Measurements from ENCODE around the gene GPSM1. TPM values are rescaled to one million over a fixed set of nuclear protein-coding genes. Genes with fewer than 3 reads are reported as not detected.

Gene GPSM1
- total and polyA plus RNA-seq, 2 donors (not counting 1 experiment from before 2014, with no cell fraction given), result 2.4 to 6.3 TPM

- H2AFZ ChIP-seq (ENCODE audit: insufficient read depth, low read depth, low read length, poor library complexity, severe bottlenecking), result no peak overlapping the region
- no peaks in the 10 kb centered on the region for H4K20me1 ChIP-seq (ENCODE audit: control insufficient read depth, insufficient read depth, low read length, poor library complexity, severe bottlenecking)
- Mint-ChIP-seq H3K4me1 (peaks cover 17% of the 10 kb centered on the region), H3K27me3 (peaks cover 4% of the 10 kb centered on the region), H3K4me3 (no peak overlapping the region), H3K27ac (no peak overlapping the region), H3K9me3 (ENCODE audit: insufficient read depth) (no peaks in the 10 kb centered on the region)
- no peaks in the 10 kb centered on the region for H3K79me2 ChIP-seq (ENCODE audit: control insufficient read depth, insufficient read depth, low read length)
- H3K4me2 ChIP-seq (replicated peaks; ENCODE audit: low read depth, low read length, poor library complexity, severe bottlenecking), result no peak overlapping the region
- H3K4me3 ChIP-seq (ENCODE audit: control extremely low read depth in 1 of 5, extremely low read depth in 1 of 5, insufficient read depth in 1 of 5, low read depth in 2 of 5, low read length in 4 of 5), result no peak overlapping the region
- peaks cover 0 to 7% (median 0%) of the 10 kb centered on the region in 3 donors for H3K9me3 ChIP-seq (ENCODE audit: control extremely low read depth in 1 of 3, control insufficient read depth in 2 of 3, insufficient read depth in 1 of 3, low read length in 2 of 3)
- WGBS (ENCODE audit: insufficient coverage), result 87% methylated on average over 7 of the region's 9 CpGs
- H3K27me3 ChIP-seq (replicated peaks in 1 of 4; ENCODE audit: control extremely low read depth in 1 of 4, control insufficient read depth in 3 of 4, insufficient read depth in 4 of 4, low read length in 3 of 4), result no peaks in the 10 kb centered on the region
- ATAC-seq (ENCODE audit: low read depth), result no peak
- CTCF ChIA-PET, result interaction anchor here (0.9 to 2.1 kb wide), 5 partner anchors 11 to 118 kb away, joined by 3 to 9 read pairs (median 4); no protein-coding TSS in a partner anchor
- H3K36me3 ChIP-seq (replicated peaks in 1 of 2; ENCODE audit: control extremely low read depth in 1 of 2, control insufficient read depth in 1 of 2, extremely low read depth in 1 of 2, insufficient read depth in 2 of 2, low read length in 1 of 2), result no peaks in the 10 kb centered on the region
- POLR2A ChIA-PET, result no interaction called here
- H3K27ac ChIP-seq (ENCODE audit: low read length in 2 of 2), result no peak overlapping the region
- intact Hi-C loops (cut with micrococcal nuclease), result no loop called here
- H3K4me1 ChIP-seq (ENCODE audit: control insufficient read depth in 2 of 2, insufficient read depth in 2 of 2, low read length in 2 of 2), result peaks cover 13 to 17% of the 10 kb centered on the region in 2 donors
- DNase-seq, result no peak
- TF ChIP-seq CTCF (IDR thresholded peaks at IDR 0.05), result no peak
- TF ChIP-seq EZH2 (IDR thresholded peaks at IDR 0.05; ENCODE audit: borderline replicate concordance, insufficient read depth, low read depth, low read length, poor library complexity, severe bottlenecking), result no peak
- H3K9ac ChIP-seq (ENCODE audit: low read length), result no peak overlapping the region
Measured at GRCh38 chr9:136278221-136278620, 49.1 kb upstream of the GPSM1 start.

- CTCF ChIA-PET, result interaction anchor here (0.9 to 2.1 kb wide), 3 partner anchors 11 to 108 kb away, joined by 4 to 9 read pairs (median 9); no protein-coding TSS in a partner anchor
- WGBS (ENCODE audit: insufficient coverage), result 100% methylated on average over 1 of the region's 1 CpG
Measured at GRCh38 chr9:136278894-136279293, 48.4 kb upstream of the GPSM1 start.

More at GRCh38 chr9:136278894-136279293, 48.4 kb upstream of the GPSM1 start:
- Mint-ChIP-seq H3K9me3 (ENCODE audit: insufficient read depth) (no peaks in the 10 kb centered on the region), H3K27ac (no peak overlapping the region), H3K4me3 (no peak overlapping the region), H3K27me3 (peaks cover 6% of the 10 kb centered on the region), H3K4me1 (peaks cover 23% of the 10 kb centered on the region)
- H3K79me2 ChIP-seq (ENCODE audit: control insufficient read depth, insufficient read depth, low read length), result no peaks in the 10 kb centered on the region
- POLR2A ChIA-PET, result no interaction called here
- no peak for DNase-seq
- H3K36me3 ChIP-seq (replicated peaks in 1 of 2; ENCODE audit: control extremely low read depth in 1 of 2, control insufficient read depth in 1 of 2, extremely low read depth in 1 of 2, insufficient read depth in 2 of 2, low read length in 1 of 2), result no peaks in the 10 kb centered on the region
- intact Hi-C loops (cut with micrococcal nuclease), result no loop called here
- no peak for ATAC-seq (ENCODE audit: low read depth)
- TF ChIP-seq EZH2 (IDR thresholded peaks at IDR 0.05; ENCODE audit: borderline replicate concordance, insufficient read depth, low read depth, low read length, poor library complexity, severe bottlenecking), result no peak
- TF ChIP-seq CTCF (IDR thresholded peaks at IDR 0.05), result no peak
- H3K27ac ChIP-seq (ENCODE audit: low read length in 2 of 2), result no peak overlapping the region
- no peaks in the 10 kb centered on the region for H3K27me3 ChIP-seq (replicated peaks in 1 of 4; ENCODE audit: control extremely low read depth in 1 of 4, control insufficient read depth in 3 of 4, insufficient read depth in 4 of 4, low read length in 3 of 4)
- peaks cover 18 to 24% of the 10 kb centered on the region in 2 donors for H3K4me1 ChIP-seq (ENCODE audit: control insufficient read depth in 2 of 2, insufficient read depth in 2 of 2, low read length in 2 of 2)
- no peak overlapping the region for H3K4me2 ChIP-seq (replicated peaks; ENCODE audit: low read depth, low read length, poor library complexity, severe bottlenecking)
- H3K9ac ChIP-seq (ENCODE audit: low read length), result no peak overlapping the region
- no peak overlapping the region for H2AFZ ChIP-seq (ENCODE audit: insufficient read depth, low read depth, low read length, poor library complexity, severe bottlenecking)
- peaks cover 0 to 7% (median 0%) of the 10 kb centered on the region in 3 donors for H3K9me3 ChIP-seq (ENCODE audit: control extremely low read depth in 1 of 3, control insufficient read depth in 2 of 3, insufficient read depth in 1 of 3, low read length in 2 of 3)
- H3K4me3 ChIP-seq (ENCODE audit: control extremely low read depth in 1 of 5, extremely low read depth in 1 of 5, insufficient read depth in 1 of 5, low read depth in 2 of 5, low read length in 4 of 5), result no peak overlapping the region
- H4K20me1 ChIP-seq (ENCODE audit: control insufficient read depth, insufficient read depth, low read length, poor library complexity, severe bottlenecking), result no peaks in the 10 kb centered on the region

All from B cell (primary cell).